ENCODE results near the gene ATP5ME.

DNA sequence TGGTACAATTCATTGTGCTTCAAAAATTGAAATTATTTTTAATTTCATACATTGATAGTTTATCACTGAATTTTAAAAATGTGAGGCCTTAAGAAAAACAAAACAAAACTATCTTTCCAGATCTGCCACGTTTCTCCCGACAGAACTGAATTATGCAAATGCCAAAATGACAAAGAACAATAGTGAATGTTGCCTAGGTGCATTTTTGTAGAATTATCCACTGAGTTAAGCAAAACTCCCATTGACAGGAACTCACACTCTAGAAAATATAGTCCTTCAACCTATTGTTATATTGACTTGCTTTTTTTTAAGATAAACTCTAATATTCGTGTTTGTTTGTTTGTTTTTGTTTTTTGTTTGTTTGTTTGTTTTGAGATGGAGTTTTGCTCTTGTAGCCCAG lies 38.0 kb upstream of the ATP5ME start:
- no peak for TF ChIP-seq POLR2AphosphoS5 (IDR thresholded peaks at IDR 0.05; ENCODE audit: low read depth, low read length)
- TF ChIP-seq, protein P1, sequence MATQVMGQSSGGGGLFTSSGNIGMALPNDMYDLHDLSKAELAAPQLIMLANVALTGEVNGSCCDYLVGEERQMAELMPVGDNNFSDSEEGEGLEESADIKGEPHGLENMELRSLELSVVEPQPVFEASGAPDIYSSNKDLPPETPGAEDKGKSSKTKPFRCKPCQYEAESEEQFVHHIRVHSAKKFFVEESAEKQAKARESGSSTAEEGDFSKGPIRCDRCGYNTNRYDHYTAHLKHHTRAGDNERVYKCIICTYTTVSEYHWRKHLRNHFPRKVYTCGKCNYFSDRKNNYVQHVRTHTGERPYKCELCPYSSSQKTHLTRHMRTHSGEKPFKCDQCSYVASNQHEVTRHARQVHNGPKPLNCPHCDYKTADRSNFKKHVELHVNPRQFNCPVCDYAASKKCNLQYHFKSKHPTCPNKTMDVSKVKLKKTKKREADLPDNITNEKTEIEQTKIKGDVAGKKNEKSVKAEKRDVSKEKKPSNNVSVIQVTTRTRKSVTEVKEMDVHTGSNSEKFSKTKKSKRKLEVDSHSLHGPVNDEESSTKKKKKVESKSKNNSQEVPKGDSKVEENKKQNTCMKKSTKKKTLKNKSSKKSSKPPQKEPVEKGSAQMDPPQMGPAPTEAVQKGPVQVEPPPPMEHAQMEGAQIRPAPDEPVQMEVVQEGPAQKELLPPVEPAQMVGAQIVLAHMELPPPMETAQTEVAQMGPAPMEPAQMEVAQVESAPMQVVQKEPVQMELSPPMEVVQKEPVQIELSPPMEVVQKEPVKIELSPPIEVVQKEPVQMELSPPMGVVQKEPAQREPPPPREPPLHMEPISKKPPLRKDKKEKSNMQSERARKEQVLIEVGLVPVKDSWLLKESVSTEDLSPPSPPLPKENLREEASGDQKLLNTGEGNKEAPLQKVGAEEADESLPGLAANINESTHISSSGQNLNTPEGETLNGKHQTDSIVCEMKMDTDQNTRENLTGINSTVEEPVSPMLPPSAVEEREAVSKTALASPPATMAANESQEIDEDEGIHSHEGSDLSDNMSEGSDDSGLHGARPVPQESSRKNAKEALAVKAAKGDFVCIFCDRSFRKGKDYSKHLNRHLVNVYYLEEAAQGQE (IDR thresholded peaks at IDR 0.05; ENCODE audit: insufficient read depth in 1 of 2, low read depth in 2 of 2, low read length in 2 of 2), result no peak
- no peak for TF ChIP-seq FOXP2 (optimal IDR thresholded peaks at IDR 0.05; ENCODE audit: borderline replicate concordance, extremely low read depth, extremely low read length, insufficient read depth)

All from PFSK-1 (cell line).